HG02943 (cell line): Measurements from ENCODE around the gene KCNK7.
"Not testable (repeated sequence)": the region's sequence is repeated elsewhere in the genome, so short reads cannot be mapped to it uniquely, and the experiment has no call there.

ENCODE experiments used
- ATAC-seq: cut with Tn5 transposase; IDR thresholded peaks from one replicate; pipeline ENCODE4 v1.9.1; 2021; ENCODE audit warnings: mild to moderate bottlenecking, low read depth, moderate library complexity; ENCODE audit not compliant: unreplicated experiment

KCNK7 gene

GRCh38 chr11:65574811-65575567 is 20.6 kb downstream of the KCNK7 start:
- no peak for ATAC-seq

GRCh38 chr11:65574109-65574810 is 21.3 kb downstream of the KCNK7 start:
- peak; percentile 27 for ATAC-seq

- no peak for ATAC-seq
Observed at GRCh38 chr11:65573391-65574079, 22.1 kb downstream of the KCNK7 start.

- ATAC-seq, result no peak
Observed at GRCh38 chr11:65572356-65573051, 23.1 kb downstream of the KCNK7 start, which contains the start of gene FAM89B. Gene FAM89B, plus strand, starts transcription at chr11:65572538. Its CDS starts 132 bp downstream, at chr11:65572670.

GRCh38 chr11:65571940-65572339 is 23.7 kb downstream of the KCNK7 start:
- ATAC-seq, result no peak

GRCh38 chr11:65571420-65571819 is 24.2 kb downstream of the KCNK7 start:
- ATAC-seq, result no peak

- peak; percentile 54 for ATAC-seq
Observed at GRCh38 chr11:65569973-65570918, 25.4 kb downstream of the KCNK7 start, which contains the start of gene ZNRD2. Gene ZNRD2, plus strand, starts transcription at chr11:65570477. Its CDS starts 15 bp downstream, at chr11:65570492.

- ATAC-seq, result no peak
Observed at GRCh38 chr11:65569164-65569972, 26.2 kb downstream of the KCNK7 start.

- ATAC-seq, result no peak
Observed at GRCh38 chr11:65565624-65566453, 29.8 kb downstream of the KCNK7 start.

GRCh38 chr11:65564879-65565559 is 30.6 kb downstream of the KCNK7 start:
- not testable (repeated sequence) for ATAC-seq

GRCh38 chr11:65563601-65564000 is 32.0 kb downstream of the KCNK7 start:
- ATAC-seq, result no peak

GRCh38 chr11:65562788-65563187 is 32.8 kb downstream of the KCNK7 start:
- no peak for ATAC-seq

GRCh38 chr11:65562020-65562419 is 33.6 kb downstream of the KCNK7 start:
- ATAC-seq, result no peak

- no peak for ATAC-seq
Observed at GRCh38 chr11:65560555-65561418, 34.8 kb downstream of the KCNK7 start.

- ATAC-seq, result no peak
Observed at GRCh38 chr11:65559951-65560537, 35.6 kb downstream of the KCNK7 start.

GRCh38 chr11:65559535-65559934 is 36.1 kb downstream of the KCNK7 start:
- no peak for ATAC-seq
